K562 (cell line): ENCODE data around the gene TCFL5. TPM values are rescaled to one million over a fixed set of nuclear protein-coding genes. Genes with fewer than 3 reads are reported as not detected.

ENCODE experiments used
- BHLHE40 ChIP-seq: IDR thresholded peaks from 2 replicates; pipeline ENCODE4 v1.6.1; 2011; ENCODE audit warnings: low read length, improper control_type of control experiment
- CREM ChIP-seq: IDR thresholded peaks from 2 replicates; pipeline ENCODE4 v1.6.1; 2014; ENCODE audit warnings: antibody characterized with exemption, low read depth
- FIP1L1 ChIP-seq: fragments of 200-400 bp; formaldehyde crosslinking; IDR thresholded peaks from 2 replicates; pipeline ENCODE4 v1.6.1; 2018; ENCODE audit warnings: mild to moderate bottlenecking, low read depth, low read length; ENCODE audit not compliant: poor library complexity, severe bottlenecking
- GTF2B ChIP-seq: IDR thresholded peaks from 2 replicates; pipeline ENCODE4 v1.6.1; 2011; ENCODE audit not compliant: insufficient read length; ENCODE audit errors: extremely low read depth
- HMGN3 ChIP-seq: IDR thresholded peaks from 2 replicates; pipeline ENCODE4 v1.6.1; 2011; ENCODE audit warnings: borderline replicate concordance, low read depth, mild to moderate bottlenecking, mixed read lengths, low read length; ENCODE audit not compliant: insufficient read length; ENCODE audit errors: extremely low read depth
- KLF16 ChIP-seq: IDR thresholded peaks from 2 replicates; pipeline ENCODE4 v1.6.1; 2016; ENCODE audit warnings: antibody characterized with exemption
- MTA1 ChIP-seq: fragments of 450-650 bp; IDR thresholded peaks from 2 replicates; pipeline ENCODE4 v1.6.1; 2017; ENCODE audit warnings: borderline replicate concordance
- NRF1 ChIP-seq, 2 experiments: fragments of 450-650 bp; IDR thresholded peaks in 1 of 2; conservative IDR thresholded peaks in 1 of 2; 2 replicates each; pipeline ENCODE4 v1.6.1; 2014; ENCODE audit warnings: mild to moderate bottlenecking in 2 of 2
- PHF8 ChIP-seq: fragments of 200-600 bp; sonication (generic); IDR thresholded peaks from 2 replicates; pipeline ENCODE4 v1.6.1; 2012; ENCODE audit warnings: mixed run types, mild to moderate bottlenecking, inconsistent platforms, low read length, moderate library complexity, borderline replicate concordance
- POLR2A ChIP-seq: fragments of 450-650 bp; conservative IDR thresholded peaks from 2 replicates; pipeline ENCODE4 v1.6.1; 2016
- REST ChIP-seq, 2 experiments: fragments of 450-650 bp; formaldehyde crosslinking in 1 of 2; IDR thresholded peaks; 2 replicates each; pipeline versions ENCODE4 v1.4.0 to v1.6.1; 2014 to 2020; ENCODE audit warnings: mild to moderate bottlenecking in 2 of 2, borderline replicate concordance in 1 of 2, low read depth in 1 of 2
- SMC3 ChIP-seq: conservative IDR thresholded peaks from 2 replicates; pipeline ENCODE4 v1.6.1; 2011; ENCODE audit warnings: low read depth, low read length, improper control_type of control experiment; ENCODE audit not compliant: insufficient read depth
- TAF1 ChIP-seq: IDR thresholded peaks from 2 replicates; pipeline ENCODE4 v1.6.1; 2011; ENCODE audit warnings: mild to moderate bottlenecking, low read length, moderate library complexity; ENCODE audit not compliant: insufficient read depth, control insufficient read depth, severe bottlenecking; ENCODE audit errors: extremely low read depth
- TCFL5 ChIP-seq: fragments of 250-450 bp; sonication (Bioruptor Pico); conservative IDR thresholded peaks from 2 replicates; pipeline ENCODE4 v1.6.1; 2021; ENCODE audit warnings: mild to moderate bottlenecking, moderate library complexity, matching md5 sums
- TEAD2 ChIP-seq: fragments of 450-650 bp; IDR thresholded peaks from 2 replicates; pipeline ENCODE4 v1.6.1; 2016; ENCODE audit warnings: missing genetic modification characterization, control low read depth, missing compliant biosample characterization
- ZEB2 ChIP-seq: fragments of 450-650 bp; IDR thresholded peaks from 2 replicates; pipeline ENCODE4 v1.6.1; 2016
- ZNF184 ChIP-seq: sonication (generic); formaldehyde crosslinking; IDR thresholded peaks from 2 replicates; pipeline ENCODE4 v1.5.0; 2020; ENCODE audit warnings: missing genetic modification reagents
- ZNF764 ChIP-seq: fragments of 250-450 bp; sonication (Bioruptor Pico); IDR thresholded peaks from 2 replicates; pipeline ENCODE4 v1.4.0; 2020; ENCODE audit warnings: low read depth, mild to moderate bottlenecking, moderate library complexity
- polyA plus RNA-seq, 8 experiments: library from polyadenylated mRNA; depleted of rRNA in 4 of 8; stranded (reverse) in 5 of 8; unstranded in 3 of 8; fragments of >200 nt; fragmentation: Nextera tagmentation in 2 of 8; fragmentation: Illumina TruSeq in 1 of 8; extraction: Ambion mirVana in 2 of 8; extraction: Trizol in 1 of 8; gene quantifications; 2 replicates each; pipeline versions ENCODE4 v1.2.1 to v1.2.3, GENCODE V29; 2011 to 2014; ENCODE audit warnings: inconsistent platforms in 1 of 8, missing spikeins in 1 of 8
- total RNA-seq, 7 experiments: library from RNA; depleted of rRNA in 6 of 7; stranded (reverse); fragments of >200 nt in 6 of 7; fragmentation: Illumina TruSeq in 2 of 7; extraction: Trizol in 2 of 7; gene quantifications; 2 replicates each; pipeline versions ENCODE4 v1.2.1 to v1.2.3, GENCODE V29; 2011 to 2021; ENCODE audit warnings: low replicate concordance in 1 of 7

TCFL5 gene
- total and polyA plus RNA-seq, 9 of the 15 experiments (the other 6 are each of a cell fraction or from before 2014, with no cell fraction given), result 1.00 to 12.6 (median 9.1) TPM

- peak; percentile 53 for TF ChIP-seq REST (IDR thresholded peaks at IDR 0.05; ENCODE audit: borderline replicate concordance)
- TF ChIP-seq REST (CRISPR knock-in tag; IDR thresholded peaks at IDR 0.05; ENCODE audit: low read depth), result peak; percentile 78; the same call in 1 of the 2 replicates
- no peak for TF ChIP-seq SMC3
- TF ChIP-seq ZEB2, result no peak
- peak; percentile 32; the same call in 1 of the 2 replicates for TF ChIP-seq BHLHE40
- peak; percentile 82 for TF ChIP-seq HMGN3
- TF ChIP-seq FIP1L1, result no peak
- no peak for TF ChIP-seq KLF16
- TF ChIP-seq GTF2B, result no peak
- peak; percentile 87 for TF ChIP-seq TAF1
- TF ChIP-seq NRF1 (conservative IDR thresholded peaks at IDR 0.05 in 1 of 2, IDR thresholded peaks at IDR 0.05 in 1 of 2), result peak; percentile 69 to 74
- no peak for TF ChIP-seq ZNF184 (CRISPR knock-in tag)
- no peak for TF ChIP-seq MTA1
- no peak for TF ChIP-seq TEAD2
- peak; percentile 77 for TF ChIP-seq PHF8
- TF ChIP-seq TCFL5 (CRISPR knock-in tag), result no peak
- TF ChIP-seq CREM, result peak; percentile 71
- no peak for TF ChIP-seq ZNF764 (CRISPR knock-in tag)
- TF ChIP-seq POLR2A, result peak; percentile 93
Observed at GRCh38 chr20:62794007-62794724, 67.5 kb downstream of the TCFL5 start (continued).
